DMS153 (cell line): ENCODE results near the gene KCNQ2.
A peak's percentile ranks its signal among the peaks of the same experiment; 100 is the strongest.

Experiments used
- DNase-seq: peaks from one replicate; lab custom pipeline; 2025; lab: John Stamatoyannopoulos, UW

KCNQ2 gene

DNA sequence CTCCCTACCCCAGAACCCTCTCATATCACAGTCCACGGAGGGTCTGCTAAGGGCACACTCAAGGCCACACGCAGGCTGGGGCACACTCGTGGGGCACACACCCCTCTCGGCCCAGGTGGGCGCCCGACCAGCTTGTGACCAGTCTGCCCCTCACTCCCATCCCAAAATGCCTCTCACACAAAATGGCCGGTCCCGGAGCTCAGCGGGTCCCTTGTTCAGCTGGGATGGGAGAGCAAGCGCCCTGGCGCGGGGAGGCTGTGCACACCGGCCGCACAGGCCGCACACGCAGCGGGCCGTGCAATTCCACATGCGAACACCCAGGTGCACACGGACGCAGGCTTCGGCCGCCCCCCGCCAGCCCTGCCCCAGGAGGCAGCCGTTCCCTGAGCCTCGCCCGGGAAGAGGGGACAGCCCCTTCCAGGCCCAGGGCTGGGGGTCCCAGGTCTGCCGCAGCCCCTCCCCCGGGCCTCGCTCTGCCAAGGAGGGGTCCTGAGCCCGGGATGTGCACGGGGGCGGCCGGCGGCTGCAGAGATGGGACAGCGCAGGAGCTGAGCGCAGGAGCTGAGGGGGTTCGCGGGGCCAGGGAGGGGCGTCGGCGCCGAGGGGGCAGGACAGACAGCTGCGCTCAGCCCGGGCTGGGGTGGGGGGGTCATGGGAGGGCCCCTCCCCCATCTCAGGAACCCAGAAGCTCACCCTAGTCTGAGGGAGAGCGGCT is 1.3 kb downstream of the KCNQ2 start:
- no peak for DNase-seq

DNA sequence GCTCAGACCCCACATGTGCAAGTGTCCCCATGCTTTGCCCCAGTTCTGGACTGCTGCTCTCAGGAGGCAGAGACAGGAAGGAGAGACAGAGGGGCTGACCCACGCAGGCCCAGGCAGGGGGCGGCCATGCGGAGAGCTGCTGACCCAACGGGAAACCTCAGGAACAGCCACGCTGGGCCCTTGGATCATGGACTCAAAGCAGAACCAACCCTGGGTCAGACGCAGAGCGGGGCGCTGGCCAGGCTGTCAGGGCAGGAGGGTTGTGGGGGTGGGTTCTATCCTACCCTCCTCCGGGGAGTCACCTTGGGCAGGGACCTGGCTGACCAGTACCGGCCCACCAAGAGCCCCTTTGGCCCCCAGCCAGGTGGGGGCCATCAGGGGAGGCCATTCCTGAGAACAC is 2.0 kb downstream of the KCNQ2 start:
- no peak for DNase-seq

DNA sequence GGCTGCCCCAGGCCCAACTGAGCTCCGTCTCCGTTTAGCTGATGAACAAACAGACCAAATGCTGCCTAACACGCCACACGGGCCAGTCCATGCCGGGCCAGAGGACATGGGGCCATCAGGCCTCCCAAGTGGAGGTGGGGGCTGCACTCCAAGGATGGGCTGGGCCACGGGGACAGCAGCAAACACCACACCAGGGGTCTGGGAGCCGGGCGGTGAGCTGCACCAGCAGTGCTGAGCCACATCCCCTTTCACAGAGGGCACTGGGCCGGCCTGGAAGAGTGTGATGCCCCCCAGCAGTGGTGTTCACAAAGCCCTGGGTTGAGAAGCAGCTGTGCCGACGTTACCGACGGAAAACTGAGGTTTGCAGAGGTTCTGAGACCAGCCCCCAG is 2.7 kb downstream of the KCNQ2 start:
- DNase-seq = no peak

DNA sequence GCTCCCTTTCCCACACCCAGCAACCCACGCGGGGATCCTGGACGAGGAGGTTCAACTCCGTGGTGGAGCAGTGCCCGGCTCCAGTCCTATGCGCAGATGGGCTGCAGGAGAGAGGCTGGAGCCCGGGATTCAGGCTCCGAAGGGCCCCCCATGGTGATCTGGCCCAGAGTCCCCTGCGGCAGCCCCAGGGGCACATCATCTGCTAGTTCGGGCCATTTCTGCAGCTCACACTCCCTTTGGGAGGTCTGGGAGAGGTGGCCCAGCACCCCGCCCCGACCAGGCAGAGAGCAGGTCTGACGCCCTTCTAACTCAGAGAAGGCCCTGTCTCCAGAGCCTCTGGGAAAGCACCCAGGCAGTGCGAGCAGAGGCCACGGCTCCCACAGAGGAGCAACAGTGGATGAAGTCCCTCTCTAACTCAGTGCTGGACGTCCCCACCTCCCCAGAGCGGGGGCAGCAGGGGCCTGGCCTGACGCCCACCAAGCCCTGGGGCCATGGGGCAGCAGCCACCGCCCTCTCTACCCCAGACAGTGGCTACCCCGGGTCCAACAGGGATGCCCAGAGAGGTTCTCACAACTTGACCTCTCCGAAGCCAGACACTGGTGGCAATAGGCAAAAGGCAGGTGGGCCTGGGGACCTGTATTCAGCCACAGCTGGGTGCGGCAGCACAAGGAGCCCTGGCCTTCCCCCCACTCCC is 3.3 kb downstream of the KCNQ2 start:
- DNase-seq = no peak

DNA sequence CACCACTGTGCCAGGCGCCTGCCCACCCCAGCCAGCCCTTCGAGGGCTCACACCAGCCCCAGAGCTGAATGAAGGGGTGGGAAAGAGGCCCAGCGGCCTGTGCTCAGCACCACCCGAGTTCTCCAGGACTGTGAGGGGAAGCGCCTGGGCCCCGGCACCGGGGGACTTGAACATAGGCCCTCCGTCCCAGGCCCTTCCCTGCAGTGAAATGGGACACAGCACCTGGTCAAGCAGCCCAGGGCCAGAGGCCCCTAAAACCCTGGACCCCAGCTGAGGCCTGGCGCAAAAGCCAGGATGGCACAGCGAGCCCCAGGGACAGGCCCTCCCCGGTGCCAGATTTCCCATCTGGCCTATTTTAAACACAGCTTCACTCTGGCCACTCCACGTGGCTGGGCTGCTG is 4.0 kb downstream of the KCNQ2 start:
- DNase-seq = no peak

DNA sequence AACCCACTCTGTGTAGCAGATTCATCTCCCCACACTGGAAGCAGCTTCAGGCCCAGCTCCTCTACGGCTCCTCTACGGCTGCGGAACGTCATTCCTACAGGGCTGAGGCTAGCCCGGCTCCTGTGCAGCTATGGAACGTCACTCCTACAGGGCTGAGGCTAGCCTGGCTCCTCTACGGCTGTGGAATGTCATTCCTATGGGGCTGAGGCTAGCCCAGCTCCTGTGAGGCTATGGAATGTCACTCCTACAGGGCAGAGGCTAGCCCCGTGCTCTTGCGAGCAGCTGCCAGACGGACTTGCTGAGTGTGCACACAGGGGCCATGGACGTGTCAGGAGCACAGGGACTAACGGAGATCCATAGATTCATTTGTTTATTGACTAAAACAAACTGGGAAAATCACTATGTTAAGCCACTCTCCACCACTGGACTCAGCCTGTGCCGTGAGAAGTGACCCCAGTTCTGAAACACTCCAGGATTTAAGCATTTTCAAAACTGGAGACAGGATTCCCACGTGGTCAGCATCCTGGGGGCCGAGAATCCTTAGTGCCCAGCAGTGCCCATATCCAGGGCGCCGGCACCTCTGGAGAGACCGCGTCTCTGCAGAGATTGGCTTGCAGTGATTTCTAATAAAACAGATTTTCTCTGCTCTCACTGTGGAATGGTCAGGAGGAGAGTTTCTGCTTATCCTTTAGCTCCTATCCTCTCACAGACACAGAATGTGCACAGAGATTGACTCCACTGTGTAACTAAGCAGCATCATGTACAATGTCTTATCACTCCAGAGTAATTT is 5.0 kb downstream of the KCNQ2 start:
- DNase-seq = no peak

DNA sequence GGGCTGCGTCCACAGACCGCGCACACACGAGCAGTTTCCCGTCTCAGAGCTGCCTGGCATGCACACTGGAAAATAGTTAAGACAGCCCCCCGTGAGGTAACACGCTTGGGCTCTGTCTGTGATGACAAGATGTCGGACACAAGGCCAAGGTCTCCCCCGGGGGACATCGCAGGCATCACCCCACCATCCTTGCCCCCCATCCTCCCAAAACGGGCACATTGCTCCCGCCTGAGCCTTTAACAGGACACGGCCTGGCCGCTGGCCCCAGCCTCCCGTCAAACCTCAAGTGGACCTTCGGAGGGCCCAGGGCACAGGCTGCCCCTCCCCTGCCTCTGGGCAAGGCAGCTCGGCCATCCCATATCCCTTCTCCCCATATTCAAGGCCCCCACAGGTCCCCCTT is 5.6 kb downstream of the KCNQ2 start:
- DNase-seq = no peak

DNA sequence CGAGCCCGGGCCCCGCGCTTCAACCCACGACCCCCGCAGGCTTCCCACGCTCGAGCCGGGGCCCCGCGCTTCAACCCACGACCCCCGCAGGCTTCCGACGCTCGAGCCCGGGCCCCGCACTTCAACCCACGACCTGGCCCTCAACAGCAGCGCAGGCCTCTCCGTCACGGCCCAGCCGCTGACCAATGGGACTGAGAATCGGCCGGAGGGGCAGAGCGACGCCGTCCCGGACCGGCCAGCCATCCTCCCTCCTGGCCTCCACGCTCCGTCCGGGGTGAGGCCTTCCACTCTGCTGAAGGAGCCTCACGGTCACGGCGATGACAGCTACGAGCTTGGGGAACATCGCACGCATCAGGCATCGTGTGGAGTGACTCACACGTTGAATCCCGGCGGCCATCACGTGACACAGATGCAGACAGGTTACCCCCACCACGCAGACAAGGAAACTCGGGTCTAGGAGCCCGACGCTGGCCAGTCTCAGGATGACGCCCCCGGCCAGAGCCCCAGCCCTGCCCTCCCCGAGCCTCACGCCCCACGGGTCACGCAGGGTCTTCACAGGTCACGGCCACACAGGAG is 6.1 kb downstream of the KCNQ2 start:
- DNase-seq = no peak

DNA sequence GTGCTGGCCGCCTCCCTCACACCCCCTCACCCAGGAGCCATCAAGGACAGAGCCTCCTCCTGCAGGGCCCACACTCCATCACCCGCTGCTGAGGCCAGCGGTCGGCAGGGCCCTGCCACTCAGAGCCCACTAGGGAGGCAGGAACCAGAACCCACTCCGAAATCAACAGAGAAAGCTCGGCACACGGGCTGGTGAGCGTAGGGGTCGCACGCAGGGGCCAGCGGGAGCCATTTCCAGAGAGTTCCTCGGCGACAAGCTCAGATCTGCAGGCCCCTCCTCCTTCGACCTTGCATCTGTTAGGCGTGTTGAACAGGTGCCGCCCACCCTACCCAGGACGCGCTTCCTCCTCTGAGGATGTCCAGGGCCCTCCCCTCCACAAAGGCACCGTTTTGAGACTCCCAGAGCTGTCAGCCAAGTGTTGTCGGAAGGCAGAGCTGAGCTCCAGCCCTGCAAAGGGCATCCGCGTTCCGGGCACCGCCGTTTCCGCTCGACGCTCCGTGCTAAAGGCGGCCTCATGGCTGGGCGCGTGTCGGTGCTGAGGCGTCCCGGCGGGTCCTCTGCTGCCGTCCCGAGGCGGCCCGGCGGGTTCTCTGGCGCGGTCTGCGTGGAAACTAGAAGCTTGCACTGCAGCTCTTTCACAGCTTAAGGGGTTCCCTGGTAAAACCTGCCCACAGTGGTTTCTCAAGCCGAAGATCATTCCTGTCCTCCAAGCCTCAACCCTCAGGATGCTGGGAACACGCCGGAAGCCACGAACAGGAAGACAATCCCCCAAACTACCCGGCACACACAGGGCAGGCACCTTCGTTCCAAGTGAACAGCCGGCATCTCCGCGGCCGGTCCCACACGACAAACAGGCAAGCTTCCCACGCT is 6.8 kb downstream of the KCNQ2 start:
- no peak for DNase-seq

DNA sequence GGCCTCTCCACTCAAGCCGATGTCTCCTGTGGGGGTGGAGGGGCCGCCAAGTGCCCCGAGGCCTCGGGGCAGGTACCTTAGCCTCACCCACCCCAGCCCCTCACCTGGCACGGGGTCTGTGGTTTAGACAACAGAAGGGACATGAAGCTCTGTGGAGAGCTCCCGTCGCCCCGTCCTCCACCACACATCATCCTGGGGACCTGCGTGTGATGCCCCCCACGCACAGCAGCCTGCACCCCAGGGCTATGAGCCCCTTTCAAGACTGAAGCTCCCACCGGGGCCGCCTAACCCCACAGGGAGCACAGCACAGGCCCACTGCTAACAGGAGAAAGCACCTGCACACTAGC is 8.2 kb downstream of the KCNQ2 start:
- no peak for DNase-seq

DNA sequence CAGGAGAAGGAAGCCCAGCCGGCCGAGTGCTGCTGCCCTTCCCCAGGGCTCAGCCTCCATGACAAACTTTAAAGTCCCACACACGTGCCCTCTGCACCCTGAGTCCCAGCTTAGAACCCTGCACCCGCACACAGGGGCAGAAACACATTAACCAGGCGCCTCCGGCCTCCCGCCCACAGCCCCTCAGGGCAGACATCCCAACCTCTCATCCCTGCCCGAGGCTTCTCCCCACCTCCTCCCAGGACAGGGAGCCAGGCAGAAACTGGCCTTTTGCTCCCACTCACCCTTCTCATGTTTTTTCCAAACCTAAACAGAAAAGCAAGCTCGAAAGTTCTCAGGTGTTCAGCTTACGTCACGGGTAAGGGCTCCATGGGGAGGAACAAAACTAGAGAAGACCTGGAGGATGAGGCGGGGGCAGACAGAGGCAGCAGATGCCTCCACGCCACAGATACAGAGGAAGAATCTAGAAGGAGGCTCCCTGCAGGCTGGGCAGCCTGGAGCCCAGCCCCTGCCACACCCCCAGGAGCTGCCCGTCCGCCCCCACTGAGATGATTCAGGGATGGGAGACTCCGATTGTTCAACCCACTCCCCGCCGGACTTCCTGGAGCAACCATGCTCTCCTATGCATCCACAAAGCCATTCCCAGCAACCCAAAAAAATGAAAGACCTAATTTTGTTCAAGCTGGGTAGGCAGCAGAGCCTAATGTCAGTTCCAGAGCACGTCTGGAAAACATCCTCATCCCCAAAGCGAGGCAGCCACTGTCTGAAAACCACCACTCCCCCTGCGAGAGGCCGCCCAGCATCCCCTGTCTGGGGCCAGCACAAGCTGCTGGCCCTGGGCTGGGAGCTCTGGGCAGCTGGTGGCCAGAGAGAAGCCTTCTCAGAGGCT is 8.8 kb downstream of the KCNQ2 start:
- no peak for DNase-seq

DNA sequence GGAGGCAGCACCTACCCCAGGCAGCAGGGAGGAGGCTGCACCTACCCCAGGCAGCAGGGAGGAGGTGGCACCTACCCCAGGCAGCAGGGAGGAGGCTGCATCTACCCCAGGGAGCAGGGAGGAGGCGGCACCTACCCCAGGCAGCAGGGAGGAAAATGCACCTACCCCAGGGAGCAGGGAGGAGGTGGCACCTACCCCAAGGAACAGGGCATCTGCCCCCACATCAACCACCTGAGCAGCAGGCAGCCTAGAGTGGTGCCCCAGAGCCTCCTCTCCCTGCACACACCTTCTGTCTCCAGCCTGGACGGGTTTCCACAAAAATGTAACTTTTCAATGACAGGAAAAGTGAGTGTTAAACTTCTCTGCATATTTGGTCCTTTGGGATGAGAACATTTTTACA is 10.2 kb downstream of the KCNQ2 start:
- DNase-seq = no peak

DNA sequence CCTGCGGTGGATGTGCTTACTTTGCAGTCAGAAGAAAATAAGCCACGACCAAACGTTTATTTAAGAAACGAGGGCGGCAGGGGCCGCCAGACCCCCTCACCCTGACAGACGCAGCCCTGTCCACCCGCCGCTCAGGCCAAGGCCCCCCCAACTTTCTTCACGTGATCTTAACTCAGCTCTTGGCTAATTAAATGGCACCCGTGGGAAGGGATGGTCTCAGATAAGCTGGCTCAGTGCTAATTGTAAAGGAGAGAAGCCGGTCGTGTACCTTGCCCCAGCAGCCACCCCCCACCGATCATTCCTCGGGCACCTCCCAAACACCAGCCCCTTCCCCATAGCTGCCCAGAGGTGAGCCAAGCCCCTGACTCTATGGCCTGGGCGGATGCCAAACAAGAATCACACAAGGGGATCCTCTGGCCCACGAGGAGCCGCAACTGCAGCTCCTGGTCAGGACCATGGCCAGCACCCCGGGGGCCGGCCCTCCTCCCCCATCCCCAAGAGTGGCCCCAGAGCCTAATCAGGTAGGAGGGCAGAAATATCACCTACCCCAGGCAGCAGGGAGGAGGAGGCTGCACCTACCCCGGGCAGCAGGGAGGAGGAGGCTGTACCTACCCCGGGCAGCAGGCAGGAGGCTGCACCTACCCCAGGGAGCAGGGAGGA is 11.2 kb downstream of the KCNQ2 start:
- DNase-seq = no peak

DNA sequence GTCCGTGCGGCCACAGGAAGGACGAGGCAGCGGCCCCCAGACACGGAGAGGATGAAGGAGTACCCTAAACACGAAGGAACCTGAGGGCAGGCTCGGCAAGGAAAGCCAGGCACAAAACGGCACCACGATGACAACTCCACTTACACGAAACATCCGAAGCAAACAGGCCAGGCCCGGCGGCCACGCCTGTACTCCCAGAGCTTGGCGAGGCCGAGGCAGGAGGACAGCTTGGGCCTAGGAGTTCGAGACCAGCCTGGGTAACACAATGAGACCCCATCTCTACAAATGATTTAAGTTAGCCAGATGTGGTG is 13.4 kb downstream of the KCNQ2 start:
- DNase-seq = no peak

DNA sequence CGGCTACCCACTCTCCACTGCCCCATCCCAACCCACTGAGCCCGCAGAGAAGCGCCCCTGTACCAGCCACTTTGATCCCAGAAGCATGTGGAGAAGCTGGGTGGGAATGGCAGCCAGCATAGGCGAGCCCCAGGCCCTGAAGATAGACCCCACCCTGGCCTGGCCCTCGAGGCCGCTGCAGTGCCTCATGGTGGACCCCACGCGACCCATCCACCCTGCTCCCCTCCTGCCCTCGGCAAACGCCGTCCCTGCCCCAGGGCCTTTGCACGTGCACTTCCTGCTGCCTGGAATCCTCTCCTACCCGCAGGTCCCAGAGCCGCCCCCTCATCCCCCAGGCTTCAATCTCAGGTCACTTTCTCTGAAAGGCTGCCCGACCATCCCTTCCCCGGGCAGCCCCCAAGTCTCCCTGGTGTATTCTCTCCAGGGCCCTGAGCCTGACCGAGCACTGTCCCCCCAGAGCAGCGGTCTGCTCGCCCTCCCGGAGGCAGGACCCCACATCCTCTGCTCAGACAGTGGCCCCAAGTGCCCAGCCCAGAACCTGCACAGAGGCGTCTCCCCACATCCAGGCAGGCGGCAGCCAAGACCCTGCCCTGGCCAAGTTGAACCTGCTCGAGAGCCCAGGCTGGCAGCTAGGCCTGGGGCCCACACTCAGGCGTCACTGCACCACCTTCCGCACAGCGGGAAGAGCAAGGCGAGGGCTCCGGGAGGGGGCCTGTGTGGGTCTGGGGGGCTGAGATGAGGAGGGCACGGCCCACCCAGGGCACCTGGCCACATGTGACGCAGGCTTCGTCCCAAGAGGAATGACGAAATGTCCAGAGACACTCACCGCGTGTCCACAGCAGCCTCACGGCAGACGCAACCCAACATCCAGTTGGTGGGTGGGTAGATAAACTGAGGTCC is 14.0 kb downstream of the KCNQ2 start:
- no peak for DNase-seq

DNA sequence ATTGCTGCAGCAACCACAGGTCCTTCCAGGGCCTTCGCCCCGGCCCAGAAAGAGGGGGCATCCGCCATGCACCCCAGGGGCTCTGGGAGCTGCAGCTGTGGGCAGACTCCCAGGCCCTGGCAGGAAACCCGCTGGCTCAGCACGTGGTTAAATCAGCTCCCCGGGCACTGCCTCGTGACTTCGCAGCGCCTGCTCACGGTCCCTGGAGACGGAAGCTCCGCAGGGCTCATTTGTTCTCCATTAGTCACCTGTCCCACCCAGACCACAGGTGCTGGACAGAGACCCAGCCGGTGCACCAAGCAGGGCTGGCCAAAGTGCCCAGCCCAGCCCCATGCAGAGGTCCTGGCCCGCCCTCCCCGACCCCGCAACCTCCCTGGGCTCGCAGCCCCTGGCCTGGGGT is 14.7 kb downstream of the KCNQ2 start:
- peak; percentile 74 for DNase-seq

DNA sequence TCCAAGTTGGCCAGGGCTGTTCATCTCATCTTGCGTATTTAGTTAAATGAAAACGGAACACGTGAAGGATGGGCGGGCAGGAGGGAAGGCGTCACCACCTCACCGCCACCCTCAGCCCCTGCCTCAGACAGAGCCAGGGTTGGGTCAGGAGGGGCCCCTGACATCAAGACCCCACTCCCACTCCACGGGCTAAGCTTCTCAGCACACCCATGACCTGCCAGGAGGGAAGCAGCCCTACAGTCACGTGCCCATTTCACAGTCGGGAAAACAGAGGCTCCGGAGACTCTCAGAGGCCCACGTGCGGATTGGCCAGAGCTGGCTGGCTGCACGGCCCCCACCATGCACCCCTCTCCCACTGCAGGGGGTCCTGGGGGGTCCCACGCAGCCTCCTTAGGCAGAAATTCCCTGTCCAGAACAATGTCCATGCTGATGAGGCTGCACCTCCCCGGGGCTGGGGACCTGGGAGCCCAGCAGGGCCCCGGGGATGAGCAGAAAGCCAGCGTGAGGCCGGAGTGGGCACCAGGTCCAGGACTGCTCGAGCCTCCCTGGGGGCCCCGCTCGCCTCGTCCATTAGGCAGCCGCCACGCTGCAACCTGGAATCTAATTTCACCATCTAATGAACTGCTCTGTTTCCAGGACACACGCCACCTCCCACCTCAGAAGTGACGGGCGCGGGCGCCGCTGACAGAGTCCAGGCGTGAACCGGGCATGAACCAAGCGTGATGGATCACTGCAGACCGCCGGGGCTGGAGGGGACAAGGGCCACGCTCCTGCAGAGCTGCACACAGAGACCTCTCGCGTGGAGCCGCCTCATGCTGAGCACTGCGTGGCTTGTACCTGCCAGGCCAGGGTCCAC is 15.8 kb downstream of the KCNQ2 start:
- peak; percentile 14 for DNase-seq

DNA sequence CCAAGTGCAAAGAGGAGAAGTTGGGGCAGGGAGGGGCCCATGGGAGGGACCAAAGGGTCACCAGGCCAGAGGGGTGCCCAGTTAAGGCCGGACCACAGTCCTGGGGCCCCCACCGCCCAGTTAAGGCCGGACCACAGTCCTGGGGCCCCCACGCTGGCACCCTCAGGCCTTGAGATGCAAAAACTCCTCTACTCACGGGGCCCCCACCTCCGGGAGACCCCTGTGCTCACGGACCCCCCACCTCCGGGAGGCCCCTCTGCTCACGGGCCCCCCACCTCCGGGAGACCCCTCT is 16.9 kb downstream of the KCNQ2 start:
- no peak for DNase-seq
